ENCODE results near the gene ZNF831.

ZNF831 gene

DNA sequence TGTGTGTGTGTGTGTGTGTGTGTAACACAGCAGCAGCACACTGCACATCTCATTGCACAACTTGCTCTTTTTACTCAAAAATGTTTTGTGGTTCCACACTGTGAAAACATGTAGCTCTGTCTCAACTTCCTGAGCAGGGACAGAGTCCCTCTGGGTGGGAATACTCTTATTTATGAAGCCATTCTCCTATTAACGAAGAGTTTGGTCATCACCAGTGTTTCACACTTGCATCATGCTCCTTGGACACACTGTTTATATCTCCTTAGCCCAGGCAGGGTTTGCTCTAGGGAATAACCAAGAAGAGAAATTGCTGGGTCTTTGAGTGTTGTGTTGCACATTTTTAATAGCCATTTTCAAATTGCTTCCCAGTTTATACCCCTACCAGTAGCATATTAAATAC is 53.6 kb downstream of the ZNF831 start:
- no peak for DNase-seq

DNA sequence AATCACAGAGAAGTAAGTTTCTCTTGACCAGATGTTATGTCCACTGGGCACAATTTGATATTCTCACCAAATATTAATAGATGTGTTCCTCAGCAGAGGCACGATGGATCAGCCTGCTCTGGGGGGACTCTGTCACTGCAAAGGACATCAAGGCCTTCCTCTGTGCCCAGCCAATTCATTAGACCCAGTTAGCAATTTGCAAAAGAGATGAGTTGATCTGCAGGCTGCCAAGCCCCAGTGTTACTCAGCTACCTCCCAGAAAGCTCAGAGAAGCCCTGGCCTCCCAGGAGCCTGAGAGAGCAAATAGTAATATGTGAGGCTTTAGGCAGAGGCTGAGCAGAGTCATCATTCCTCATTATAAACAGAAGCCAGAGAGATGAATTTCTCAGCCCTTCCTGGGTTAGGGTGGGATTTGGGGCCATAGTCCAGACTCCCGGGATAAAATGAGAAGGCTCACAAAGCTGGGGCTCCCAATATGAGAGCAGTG is 54.2 kb downstream of the ZNF831 start:
- DNase-seq = no peak

DNA sequence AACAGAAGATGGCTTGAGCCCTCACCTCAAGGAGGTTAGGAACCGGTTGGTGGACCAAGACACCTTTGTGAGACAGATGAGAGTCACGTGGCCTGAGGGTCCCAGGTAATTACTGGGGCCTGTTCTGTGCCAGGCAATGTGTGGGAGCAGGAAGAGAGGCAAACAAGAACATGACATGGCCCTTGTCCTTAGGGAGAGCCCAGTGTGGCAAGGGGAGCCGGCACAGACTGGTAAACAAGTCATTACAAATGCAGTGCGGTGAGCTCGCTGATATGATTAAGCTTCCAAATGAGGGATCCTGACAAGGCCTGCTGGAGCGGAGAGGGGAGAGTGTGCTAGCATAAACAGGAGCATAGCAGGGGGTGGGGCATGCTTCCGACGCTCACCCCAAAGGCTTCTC is 55.6 kb downstream of the ZNF831 start:
- DNase-seq = no peak

DNA sequence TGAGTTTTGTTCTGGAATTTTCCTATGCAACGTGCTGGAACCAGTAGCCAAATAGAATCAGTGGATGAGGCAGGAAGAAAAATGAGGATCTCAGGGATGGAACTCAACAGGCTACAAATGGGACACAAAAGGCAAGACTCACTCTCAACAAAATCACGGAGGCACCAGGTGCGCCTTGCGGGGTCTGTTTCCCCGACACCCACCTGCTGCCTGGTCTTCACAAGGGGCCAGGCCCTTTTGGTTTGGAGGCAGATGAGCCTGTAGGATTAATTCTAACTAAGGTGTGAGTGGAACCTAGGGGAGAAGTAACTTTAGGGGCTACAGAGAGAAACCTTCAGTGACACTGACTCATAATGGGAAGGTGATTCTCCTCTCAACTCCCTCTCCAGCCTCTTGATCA is 56.5 kb downstream of the ZNF831 start:
- DNase-seq = no peak

DNA sequence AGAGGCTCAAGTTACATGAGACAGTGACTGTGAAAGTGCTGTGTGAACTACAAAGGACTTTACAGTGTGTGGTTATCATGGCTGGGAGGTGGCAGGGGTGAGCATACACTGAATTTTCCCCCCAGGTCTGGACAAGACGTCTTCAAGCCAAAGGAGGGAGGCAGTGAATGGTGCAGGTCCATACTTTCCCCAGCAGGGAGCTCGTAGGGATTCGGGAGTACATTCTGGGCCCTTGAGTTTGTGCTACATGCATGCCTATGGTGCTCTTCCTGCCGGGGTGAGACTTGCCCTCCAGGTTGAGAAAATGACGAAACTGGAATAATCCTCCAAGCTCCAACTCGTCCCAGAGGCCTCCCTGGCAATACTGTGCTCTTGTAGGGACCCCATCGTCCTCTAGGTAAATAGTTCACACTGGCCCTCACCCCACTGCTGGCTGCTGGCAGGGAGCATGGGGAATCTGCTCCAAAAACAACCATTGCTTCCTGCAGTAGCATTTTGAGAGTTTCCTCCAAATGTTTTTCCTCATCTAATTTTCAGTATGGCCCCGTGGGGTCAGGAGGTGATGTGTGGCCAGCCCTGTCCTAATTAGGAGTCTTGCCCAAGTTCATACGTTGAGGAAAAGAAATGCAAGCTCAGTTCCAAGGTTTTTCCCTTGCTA is 57.6 kb downstream of the ZNF831 start:
- DNase-seq = no peak

DNA sequence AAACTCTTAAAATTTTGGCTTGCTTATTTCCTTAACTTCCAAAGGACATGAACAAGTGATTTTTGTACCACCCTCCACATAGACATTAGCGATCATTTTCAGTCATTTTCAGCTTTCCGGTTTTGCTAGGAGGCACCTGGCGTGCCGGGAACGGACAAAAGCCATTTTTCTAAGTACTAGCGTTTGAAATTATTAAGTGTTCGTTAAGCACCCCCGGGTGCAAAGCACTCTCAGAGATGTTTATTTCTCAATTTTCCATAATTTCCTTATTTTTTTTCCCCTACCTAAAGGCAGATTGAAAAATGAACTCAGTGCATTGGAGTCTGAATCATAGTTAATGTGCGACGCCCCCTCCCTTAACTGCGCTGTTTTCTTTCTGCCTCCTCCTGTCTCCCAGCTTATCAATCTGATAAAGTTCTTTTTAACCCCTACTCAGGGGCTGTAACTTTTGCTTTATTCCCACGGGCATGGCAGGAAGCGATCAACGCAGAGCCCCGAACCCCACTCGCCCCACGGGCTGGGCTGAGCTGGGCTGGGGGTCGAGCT is 58.2 kb downstream of the ZNF831 start:
- no peak for DNase-seq

DNA sequence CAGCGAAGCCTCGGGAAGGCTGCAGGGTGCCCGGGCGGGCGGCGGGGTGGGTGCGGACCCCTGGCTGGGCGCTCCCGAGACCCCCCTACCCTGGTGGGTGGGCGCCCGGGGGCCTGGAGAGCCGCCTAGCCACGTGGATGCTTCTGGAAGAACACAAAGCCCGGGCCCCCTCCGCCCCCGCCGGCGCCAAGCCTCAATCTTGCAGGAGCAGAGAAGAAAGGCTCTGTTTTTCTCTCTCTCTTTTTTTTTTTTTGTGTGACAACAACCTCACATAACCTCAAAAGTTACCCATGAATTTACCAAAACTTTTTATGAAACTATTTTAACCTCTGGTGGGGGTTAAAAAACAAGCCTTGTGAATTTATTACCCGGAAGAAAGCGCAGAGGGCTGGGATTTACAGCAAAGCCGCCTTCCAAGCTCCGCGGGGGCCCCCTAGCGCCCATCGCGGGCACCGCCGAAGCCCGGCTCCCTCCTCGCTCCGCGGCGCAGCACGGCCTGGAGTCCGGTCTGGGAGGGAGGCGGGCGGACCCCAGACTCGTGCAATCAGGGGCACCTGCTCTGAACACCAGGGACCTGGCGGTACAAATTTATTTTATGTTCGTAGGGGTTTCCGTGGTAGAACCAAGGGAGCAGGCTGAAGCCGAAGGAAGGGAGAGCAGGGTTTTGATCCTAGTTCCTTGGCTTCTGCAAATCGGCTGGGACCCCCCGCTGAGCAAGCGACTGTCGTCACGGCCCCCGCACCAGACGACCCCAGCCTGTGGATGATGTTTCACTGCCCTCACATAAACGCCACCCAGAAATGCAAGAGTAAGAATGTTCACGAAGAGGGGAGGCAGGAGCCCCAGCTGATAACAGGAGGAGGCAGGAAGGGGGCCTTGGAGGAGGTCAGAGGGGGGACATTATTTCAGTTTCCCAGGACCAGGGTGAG is 58.9 kb downstream of the ZNF831 start:
- peak; percentile 82 for DNase-seq

DNA sequence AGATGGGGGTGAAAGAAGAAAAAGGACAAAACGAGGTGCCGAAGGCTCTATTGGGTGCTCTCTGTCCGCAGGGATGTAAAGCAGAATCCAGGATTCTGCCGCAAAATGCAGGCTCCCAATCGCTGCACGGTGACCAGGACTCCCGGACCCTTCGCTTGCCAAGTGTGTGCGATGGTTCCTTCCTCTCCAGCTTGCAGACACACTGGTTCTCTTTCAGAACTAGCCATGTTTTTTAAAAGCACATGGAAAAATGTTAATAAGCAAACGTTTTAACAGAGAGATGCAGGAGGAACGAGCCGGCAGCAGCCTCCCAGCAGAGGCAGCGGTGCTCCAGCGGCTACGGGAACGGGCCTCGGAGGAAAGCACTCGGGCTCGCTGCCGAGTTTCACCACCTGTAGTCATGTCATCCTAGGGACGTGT is 59.6 kb downstream of the ZNF831 start:
- no peak for DNase-seq

DNA sequence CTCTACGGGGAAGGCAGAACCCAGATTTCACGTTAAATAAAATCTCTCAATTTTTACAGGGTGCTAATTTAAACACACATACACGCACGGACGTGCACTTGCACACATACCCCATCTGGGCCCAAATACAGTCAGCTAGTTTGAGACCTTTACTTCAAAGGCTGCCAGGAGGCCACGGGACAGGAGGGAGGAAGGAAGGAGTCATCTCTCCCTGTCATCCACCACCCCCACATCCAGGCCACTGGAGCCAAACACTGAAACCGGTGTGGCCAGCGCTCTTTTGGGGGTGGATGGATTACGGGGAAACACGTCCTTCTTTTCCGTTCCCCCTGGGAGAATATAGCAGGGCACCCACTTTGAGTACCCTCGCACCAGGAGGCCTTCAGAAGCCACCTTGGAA is 60.1 kb downstream of the ZNF831 start:
- DNase-seq = no peak

DNA sequence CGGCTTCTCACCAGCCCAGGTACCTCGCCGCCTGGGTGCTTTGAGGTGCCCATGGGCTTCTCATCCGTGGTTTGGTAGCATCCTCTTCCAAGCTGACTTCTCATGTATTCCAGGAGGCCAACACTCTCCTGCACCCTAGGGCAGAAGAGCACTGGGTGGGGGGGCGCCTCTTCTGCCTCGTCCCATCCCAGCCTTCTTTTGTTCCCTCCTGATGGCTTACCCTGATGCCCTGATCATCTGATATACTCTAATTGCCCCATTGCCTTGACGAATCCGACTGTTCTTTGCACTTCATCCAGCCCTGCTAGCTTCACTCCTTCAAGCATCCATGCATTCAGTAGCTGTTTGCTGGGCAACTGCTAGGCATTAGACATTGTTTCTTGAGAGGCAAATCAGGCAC is 60.6 kb downstream of the ZNF831 start:
- no peak for DNase-seq

DNA sequence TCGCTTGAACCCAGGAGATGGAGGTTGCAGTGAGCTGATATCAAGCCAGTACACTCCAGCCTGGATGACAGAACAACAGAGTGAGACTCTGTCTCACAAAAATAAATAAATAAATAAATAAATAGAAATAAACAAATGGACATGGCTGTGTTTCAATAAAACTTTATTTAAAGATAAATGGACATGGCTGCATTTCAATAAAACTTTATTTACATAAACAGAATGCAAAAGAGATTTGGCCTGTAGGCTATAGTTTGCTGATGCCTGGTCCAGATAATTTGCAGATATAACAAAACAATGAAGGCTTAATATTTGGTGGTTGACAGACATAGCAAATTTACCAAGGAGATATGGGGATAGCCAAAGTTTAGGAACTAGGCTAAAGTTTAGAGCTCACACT is 66.8 kb downstream of the ZNF831 start:
- DNase-seq = no peak

DNA sequence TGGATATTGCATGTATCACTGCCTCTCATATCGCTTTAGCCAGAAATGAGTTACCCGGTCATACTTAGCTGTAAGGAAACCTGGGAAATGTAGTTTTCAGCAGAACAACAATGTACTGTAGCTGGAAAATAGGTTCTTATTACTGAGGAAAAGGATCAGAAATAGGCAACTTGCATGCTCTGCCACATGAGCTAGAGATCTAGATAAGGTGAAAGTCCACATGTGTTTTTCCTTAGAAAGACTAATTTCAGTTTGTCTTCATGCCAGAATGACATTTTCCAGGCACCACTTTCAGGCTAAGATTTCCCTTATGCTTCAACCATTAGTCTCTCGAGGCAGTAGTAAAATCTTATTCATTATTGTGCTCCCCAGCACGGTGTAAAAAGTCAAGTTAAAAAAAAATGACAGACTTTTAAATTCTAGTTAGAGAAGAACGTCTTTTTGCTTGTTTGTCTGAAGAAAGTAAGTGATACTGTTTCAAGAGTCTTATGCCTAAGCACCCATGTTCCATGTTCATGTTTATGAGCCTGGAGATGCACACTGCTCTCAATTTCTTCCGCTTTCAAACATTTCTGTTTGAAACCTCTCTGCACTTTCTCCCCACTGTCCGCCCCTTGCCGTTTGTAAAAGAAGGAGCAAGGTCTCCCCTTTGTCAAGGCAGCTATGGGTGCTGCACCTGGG is 67.6 kb downstream of the ZNF831 start:
- DNase-seq = no peak

DNA sequence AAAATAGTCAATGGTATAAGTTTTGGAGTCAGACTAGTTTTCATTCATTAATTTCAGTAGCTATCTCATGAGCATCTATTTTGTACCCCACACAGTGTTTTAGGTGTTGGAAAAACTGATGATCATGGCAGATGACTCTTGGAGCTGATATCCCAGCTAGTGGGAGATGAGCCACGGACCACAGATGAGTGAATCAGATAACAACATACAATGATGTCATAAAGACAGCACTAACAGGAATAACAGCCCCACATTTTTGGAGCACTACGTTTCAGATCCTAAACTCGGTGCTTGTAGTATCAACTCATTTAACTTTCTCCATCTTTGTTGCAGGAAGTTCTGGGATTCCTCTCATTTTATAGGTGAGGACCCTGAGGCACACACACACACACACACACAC is 69.0 kb downstream of the ZNF831 start:
- no peak for DNase-seq

DNA sequence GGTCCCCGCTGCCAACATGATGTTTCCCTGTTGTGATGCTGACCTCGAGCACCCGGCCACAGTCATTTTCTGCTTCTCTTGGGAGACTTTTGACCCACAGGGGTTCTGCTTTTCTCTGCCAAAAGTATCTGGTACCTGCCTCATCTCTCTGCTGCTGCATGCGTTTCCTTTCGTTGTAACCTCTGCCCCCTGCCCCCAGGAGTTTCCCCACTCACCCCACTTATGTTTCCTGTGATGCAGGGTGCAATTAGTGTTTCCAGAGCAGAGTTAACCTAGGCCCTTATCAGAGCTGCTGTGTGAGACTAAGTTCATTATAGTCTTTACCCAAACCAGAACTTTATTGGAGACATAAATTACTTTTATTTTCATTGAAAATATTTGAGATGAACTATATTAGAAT is 71.6 kb downstream of the ZNF831 start:
- DNase-seq = no peak

DNA sequence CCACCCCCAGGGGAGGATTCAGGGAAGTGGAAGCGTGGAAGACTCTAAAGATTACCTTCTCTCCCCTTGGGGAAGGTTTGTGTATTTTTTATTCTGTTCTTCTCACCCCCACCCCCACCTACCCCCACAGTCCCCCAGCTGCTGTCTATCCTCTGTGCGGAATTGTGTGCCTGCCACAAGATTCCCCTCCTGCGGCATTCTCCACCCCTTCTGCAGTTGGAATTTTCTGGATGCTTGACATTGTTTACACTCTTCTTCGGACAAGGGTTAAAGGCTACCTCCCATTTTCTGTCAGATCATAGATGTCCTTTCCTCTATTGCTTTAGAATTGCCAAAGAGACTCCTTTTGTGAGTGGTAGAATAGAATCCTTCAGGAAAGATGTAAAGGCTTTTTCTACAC is 76.4 kb downstream of the ZNF831 start:
- DNase-seq = no peak

DNA sequence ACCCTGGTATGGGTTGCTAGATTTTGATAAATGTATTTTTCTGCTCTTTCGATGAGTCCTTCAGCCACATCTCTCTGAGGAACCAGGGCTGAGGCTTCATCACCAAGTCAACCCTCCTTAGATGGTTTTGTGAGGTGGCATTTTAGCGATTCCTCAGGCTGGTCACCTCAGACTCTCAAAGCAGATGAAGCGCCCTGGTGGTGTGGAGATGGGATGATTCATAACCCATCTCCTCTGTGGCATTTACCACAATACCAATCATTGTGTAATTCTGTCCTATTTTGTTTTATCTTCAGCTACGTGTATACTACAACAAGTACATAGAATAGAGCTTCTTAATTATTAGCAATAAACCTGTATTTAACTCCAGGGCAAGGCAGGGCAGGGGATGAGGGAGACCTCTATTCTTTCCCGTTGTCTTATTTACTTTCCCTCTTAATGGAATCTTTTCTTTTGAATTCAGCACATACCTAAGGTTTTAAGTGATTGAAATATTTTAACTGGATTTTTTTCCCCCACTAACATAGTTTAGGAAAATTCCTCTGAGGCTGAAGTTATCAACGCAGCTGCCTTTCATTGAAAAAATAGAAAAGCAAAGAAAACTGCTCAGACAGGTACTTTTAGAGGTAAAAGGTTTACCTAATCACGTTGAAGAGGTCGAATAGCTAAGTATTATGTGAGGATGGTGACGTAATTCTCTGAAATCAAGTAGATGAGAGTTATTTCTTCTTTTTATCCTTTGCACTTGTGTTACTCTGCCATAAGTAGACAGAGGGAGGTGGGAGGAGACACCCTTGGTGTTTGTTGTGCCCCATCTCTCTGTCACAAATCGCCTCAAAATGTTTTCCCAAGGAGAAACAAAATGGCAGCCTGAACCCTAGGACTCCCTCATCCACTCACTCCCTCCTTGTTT is 79.3 kb downstream of the ZNF831 start:
- DNase-seq = peak; percentile 68

DNA sequence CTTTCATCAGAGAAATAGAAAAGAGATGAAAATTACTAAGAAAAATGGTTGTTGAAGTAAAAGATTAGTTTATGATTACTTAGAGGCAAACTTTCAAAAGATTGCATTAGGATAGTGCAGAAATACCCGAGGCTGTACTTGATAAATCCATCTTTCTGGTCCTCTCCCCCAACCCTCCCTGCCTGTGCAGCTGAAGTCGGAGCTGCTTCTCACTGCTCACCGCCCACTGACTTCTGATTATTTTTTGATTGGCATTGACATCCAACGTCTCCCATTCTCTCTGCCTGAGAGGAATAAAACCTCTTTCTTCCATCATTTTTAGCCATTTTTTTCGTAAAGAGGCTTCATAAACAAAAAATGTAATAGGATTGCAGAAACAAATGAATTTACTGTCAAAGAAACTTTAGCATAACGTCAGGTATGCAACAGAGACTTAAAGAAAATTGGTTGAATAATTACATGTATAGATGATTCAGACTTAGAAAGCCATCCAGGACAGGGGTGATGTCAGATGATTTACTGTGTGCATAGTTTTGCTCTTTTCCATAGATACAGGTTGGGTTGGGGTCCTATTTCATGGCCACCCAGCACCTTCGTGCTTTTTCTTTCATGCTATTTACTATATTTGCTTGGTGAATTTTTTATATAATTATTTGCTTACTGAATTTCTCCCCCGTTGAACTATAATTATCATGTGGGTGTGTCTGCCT is 83.2 kb downstream of the ZNF831 start:
- no peak for DNase-seq

DNA sequence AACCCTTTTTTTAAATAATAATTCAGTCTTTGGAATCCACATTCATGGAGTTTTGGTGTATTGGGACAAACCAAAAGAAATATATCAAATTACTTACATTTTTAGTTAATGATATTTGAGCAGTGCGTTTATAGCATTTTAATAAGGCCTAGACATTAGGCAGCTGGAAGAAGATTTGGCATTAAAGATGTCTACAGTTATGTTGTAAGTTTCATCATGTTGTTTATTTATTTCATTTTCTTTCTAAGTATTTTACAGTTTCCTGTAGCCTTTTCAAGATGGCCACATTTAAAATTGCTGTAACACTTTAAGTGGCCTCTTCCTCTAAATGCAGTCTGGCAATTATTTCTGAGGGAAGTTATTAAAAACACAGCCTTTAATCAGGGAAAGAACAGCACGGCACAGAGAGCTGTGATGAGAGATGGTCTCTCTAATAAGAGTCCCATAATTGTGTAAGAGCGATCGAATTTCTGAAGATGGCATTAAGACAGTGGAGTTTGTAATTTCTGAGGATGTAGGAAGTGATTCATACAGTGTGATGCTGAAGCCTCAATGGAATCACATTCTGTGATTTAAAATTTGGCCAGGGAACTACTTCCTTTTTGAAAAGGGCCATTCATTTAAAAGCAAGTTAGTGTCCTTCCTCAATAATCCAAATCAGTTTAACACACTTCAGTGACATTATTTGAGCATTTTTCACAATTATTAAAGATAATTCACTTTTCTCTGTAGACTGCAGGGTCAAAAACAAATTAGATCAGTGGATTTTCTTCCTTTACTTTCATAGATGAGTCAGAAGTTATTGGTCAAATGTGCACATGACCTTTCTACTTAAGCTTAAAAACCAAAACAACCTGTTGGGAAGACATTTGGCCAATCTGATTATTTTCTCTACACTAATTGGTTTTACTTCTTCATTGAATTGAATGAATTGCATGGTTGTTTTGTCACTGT is 84.4 kb downstream of the ZNF831 start:
- DNase-seq = no peak

DNA sequence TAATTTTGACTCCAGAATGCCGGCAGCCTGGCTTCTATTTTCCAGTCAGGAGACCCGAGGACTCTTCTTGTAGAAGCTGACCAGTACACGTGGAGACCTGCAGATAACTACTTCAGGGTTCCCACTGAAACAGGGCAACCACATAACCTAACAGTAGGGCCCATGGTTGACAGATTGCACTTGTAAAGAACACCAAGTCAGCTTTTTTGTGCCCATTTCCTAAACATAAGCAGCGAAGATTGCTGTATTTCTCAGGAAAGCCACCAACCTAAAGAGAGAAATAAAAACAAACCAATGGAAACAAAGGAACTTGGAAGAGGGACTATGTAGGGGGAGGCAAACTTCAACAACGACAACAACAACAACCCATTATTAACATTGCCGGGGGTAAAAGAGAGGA is 86.7 kb downstream of the ZNF831 start:
- no peak for DNase-seq

DNA sequence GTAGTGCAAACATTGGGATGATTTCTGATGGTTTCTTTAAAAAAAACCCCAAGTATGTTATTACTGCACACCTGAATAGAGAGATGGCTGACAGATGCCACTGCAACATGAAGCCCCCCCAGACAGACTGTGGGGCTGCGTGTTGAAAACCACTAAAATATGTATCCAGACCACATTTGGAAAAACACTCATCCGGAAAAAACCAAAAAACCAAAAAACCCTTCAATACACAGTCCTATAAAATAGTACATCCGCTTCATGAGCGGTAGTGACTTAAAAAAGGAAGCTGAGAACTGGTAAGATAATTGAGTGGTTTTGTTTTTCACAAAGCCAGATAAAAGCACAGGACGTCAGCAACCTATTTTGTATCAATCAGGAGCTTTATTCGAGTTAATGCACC is 89.7 kb downstream of the ZNF831 start:
- peak; percentile 27 for DNase-seq

All from activated CD4-positive, alpha-beta T cell treated with anti-CD3 and anti-CD28 coated beads, Interleukin-2, amount 50 U/mL, for 16 hours (primary cell).